ENCODE results near the gene BIN1.
"Not testable (repeated sequence)": the region's sequence is repeated elsewhere in the genome, so short reads cannot be mapped to it uniquely, and the experiment has no call there.

The BIN1 gene

GRCh38 chr2:127029350-127030051 is 77.5 kb downstream of the BIN1 start:
- Histone ChIP-seq H3K4me1 (ENCODE audit: control insufficient read depth, low read depth, low read length) (peaks cover 4% of the 10 kb centered on the region), H3K27ac (ENCODE audit: low read length) (no peak overlapping the region), H3K27me3 (ENCODE audit: control insufficient read depth, insufficient read depth, low read length) (no peaks in the 10 kb centered on the region), H3K9me3 (ENCODE audit: control insufficient read depth, low read depth, low read length) (no peaks in the 10 kb centered on the region), H3K4me3 (ENCODE audit: low read length) (no peak overlapping the region), H3K36me3 (ENCODE audit: control insufficient read depth, low read depth, low read length) (no peaks in the 10 kb centered on the region), H3K9ac (ENCODE audit: low read length) (no peak overlapping the region)

DNA sequence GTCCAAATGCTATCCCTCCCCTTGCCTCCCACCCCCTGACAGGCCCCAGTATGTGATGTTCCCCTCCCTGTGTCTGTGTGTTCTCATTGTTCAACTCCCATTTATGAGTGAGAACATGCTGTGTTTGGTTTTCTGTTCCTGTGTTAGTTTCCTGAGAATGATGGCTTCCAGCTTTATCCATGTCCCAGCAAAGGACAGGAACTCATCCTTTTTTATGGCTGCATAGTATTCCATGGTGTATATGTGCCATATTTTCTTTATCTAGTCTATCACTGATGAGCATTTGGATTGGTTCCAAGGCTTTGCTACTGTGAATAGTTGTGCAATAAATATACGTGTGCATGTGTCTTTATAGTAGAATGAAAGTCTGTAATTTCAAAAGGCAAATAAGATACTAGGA is 78.2 kb downstream of the BIN1 start:
- H3K4me1 ChIP-seq (ENCODE audit: control insufficient read depth, low read depth, low read length); H3K9me3 ChIP-seq (ENCODE audit: control insufficient read depth, low read depth, low read length); H3K27me3 ChIP-seq (ENCODE audit: control insufficient read depth, insufficient read depth, low read length); H3K4me3 ChIP-seq (ENCODE audit: low read length); H3K36me3 ChIP-seq (ENCODE audit: control insufficient read depth, low read depth, low read length); H3K9ac ChIP-seq (ENCODE audit: low read length); H3K27ac ChIP-seq (ENCODE audit: low read length): not testable (repeated sequence)

DNA sequence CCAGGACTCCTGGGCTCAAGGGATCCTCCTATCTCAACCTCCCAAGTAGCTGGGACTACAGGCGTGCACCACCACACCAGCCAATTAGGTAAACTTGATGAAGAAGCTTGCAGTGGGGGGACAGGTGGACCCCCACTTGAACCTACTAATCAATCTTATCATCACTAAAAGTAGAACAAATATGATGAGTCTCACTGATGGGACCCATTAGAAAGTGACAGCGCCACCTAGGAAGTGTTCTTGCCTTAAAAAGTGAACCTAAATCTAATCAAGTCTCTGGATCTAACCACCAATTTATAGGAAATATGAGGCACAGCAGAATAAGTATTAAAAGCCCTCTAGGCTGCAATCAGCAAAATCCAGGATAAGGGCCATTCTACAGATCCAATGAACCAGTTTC is 79.2 kb downstream of the BIN1 start:
- Histone ChIP-seq H3K9me3 (ENCODE audit: control insufficient read depth, low read depth, low read length) (no peaks in the 10 kb centered on the region), H3K36me3 (ENCODE audit: control insufficient read depth, low read depth, low read length) (no peaks in the 10 kb centered on the region), H3K4me3 (ENCODE audit: low read length) (no peak overlapping the region), H3K4me1 (ENCODE audit: control insufficient read depth, low read depth, low read length) (peaks cover 6% of the 10 kb centered on the region), H3K27me3 (ENCODE audit: control insufficient read depth, insufficient read depth, low read length) (no peaks in the 10 kb centered on the region), H3K27ac (ENCODE audit: low read length) (no peak overlapping the region), H3K9ac (ENCODE audit: low read length) (no peak overlapping the region)

GRCh38 chr2:127025359-127026166 is 81.4 kb downstream of the BIN1 start:
- no peaks in the 10 kb centered on the region for H3K36me3 ChIP-seq (ENCODE audit: control insufficient read depth, low read depth, low read length)

DNA sequence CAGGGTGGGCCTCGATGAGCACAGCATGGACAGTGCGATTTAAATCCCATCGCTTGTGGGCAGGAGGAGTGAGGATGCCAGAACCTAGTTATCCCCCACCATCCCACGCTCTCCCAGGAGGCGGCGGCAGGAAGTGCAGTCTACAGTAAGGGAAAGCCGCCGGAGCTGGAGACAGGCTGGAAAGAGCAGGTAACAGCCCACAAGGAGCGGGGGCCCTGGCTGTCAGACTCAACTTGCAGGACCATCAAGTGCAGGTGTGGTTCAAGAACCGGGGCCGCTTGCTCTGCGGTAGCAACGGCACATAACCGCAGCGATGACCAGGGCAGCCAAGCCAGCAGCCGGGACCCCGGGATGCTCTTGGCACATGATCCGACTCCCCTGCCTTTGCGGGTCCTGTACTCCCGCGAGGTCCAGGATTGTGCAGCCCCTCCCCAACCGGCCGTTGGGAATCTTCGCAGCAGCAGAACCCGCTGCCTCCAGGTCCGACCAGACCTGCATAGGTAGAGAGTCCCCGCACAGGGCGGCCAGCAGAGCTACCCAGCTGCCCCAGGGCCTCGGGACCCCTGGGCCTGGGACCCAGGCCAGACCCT is 82.1 kb downstream of the BIN1 start:
- Histone ChIP-seq H3K4me3 (ENCODE audit: low read length) (peak overlapping the region; percentile 76), H3K27me3 (ENCODE audit: control insufficient read depth, insufficient read depth, low read length) (no peaks in the 10 kb centered on the region)

More at GRCh38 chr2:127025359-127026166, 81.4 kb downstream of the BIN1 start:
- peak overlapping the region; percentile 76 for H3K4me3 ChIP-seq (ENCODE audit: low read length)
- H3K4me1 ChIP-seq (ENCODE audit: control insufficient read depth, low read depth, low read length) = peaks cover 6% of the 10 kb centered on the region
- H3K9me3 ChIP-seq (ENCODE audit: control insufficient read depth, low read depth, low read length) = no peaks in the 10 kb centered on the region
- peak overlapping the region; percentile 41 for H3K9ac ChIP-seq (ENCODE audit: low read length)
- H3K27me3 ChIP-seq (ENCODE audit: control insufficient read depth, insufficient read depth, low read length) = no peaks in the 10 kb centered on the region
- no peak overlapping the region for H3K27ac ChIP-seq (ENCODE audit: low read length)

DNA sequence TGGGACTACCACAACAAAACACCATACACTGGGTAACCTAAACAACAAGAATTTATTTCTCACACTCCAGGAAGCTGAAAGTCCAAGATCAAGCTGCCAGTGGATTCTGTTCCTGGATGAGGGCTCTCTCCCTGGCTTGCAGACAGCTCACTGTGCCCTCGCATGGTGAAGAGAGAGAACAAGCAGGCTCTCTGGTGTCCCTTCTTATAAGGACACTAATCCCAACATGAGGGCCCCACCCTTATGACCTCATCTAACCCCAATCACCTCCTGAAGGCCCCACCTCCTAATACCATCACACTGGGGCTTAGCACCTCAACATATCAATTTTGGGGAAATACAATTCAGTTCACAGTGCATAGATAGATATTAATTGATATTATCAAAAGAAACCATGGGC is 83.5 kb downstream of the BIN1 start:
- Histone ChIP-seq H3K9ac (ENCODE audit: low read length) (no peak overlapping the region), H3K4me1 (ENCODE audit: control insufficient read depth, low read depth, low read length) (peaks cover 6% of the 10 kb centered on the region), H3K27me3 (ENCODE audit: control insufficient read depth, insufficient read depth, low read length) (no peaks in the 10 kb centered on the region), H3K9me3 (ENCODE audit: control insufficient read depth, low read depth, low read length) (no peaks in the 10 kb centered on the region), H3K27ac (ENCODE audit: low read length) (no peak overlapping the region), H3K4me3 (ENCODE audit: low read length) (no peak overlapping the region), H3K36me3 (ENCODE audit: control insufficient read depth, low read depth, low read length) (no peaks in the 10 kb centered on the region)

More for the DNA sequence above, 82.1 kb downstream of the BIN1 start:
- H3K36me3 ChIP-seq (ENCODE audit: control insufficient read depth, low read depth, low read length) = no peaks in the 10 kb centered on the region
- H3K27ac ChIP-seq (ENCODE audit: low read length) = no peak overlapping the region
- peaks cover 6% of the 10 kb centered on the region for H3K4me1 ChIP-seq (ENCODE audit: control insufficient read depth, low read depth, low read length)
- peak overlapping the region; percentile 41 for H3K9ac ChIP-seq (ENCODE audit: low read length)
- no peaks in the 10 kb centered on the region for H3K9me3 ChIP-seq (ENCODE audit: control insufficient read depth, low read depth, low read length)

- Histone ChIP-seq H3K9me3 (ENCODE audit: control insufficient read depth, low read depth, low read length) (no peaks in the 10 kb centered on the region), H3K4me3 (ENCODE audit: low read length) (no peak overlapping the region), H3K4me1 (ENCODE audit: control insufficient read depth, low read depth, low read length) (peaks cover 6% of the 10 kb centered on the region), H3K27me3 (ENCODE audit: control insufficient read depth, insufficient read depth, low read length) (no peaks in the 10 kb centered on the region), H3K27ac (ENCODE audit: low read length) (no peak overlapping the region), H3K9ac (ENCODE audit: low read length) (no peak overlapping the region), H3K36me3 (ENCODE audit: control insufficient read depth, low read depth, low read length) (no peaks in the 10 kb centered on the region)
These were observed 84.1 kb downstream of the BIN1 start for GRCh38 chr2:127022817-127023216.

GRCh38 chr2:127020536-127020935 is 86.4 kb downstream of the BIN1 start:
- Histone ChIP-seq H3K9ac (ENCODE audit: low read length) (no peak overlapping the region), H3K27me3 (ENCODE audit: control insufficient read depth, insufficient read depth, low read length) (no peaks in the 10 kb centered on the region), H3K4me3 (ENCODE audit: low read length) (no peak overlapping the region), H3K4me1 (ENCODE audit: control insufficient read depth, low read depth, low read length) (peaks cover 4% of the 10 kb centered on the region), H3K27ac (ENCODE audit: low read length) (no peak overlapping the region), H3K9me3 (ENCODE audit: control insufficient read depth, low read depth, low read length) (no peaks in the 10 kb centered on the region), H3K36me3 (ENCODE audit: control insufficient read depth, low read depth, low read length) (no peaks in the 10 kb centered on the region)

DNA sequence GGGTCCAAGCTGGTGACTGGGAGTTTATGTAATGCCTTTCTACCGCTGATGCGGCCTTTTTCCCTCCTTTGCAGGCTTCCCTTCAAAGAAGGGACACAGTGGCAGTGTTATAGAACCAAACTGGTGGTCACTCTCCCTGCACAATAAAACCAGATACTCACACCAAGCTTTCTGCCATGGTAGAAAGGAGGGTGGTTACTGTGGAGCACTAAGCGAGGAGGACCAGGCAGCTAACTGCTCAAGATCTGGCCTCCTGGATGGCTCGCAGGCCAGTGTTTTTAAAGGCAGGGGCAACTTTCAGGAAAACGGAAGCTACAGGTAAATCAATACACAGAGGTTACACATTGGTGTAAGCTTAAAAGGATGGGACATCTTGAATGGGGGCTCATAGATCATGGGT is 89.4 kb downstream of the BIN1 start:
- no peak overlapping the region for H3K27ac ChIP-seq (ENCODE audit: low read length)
- no peaks in the 10 kb centered on the region for H3K4me1 ChIP-seq (ENCODE audit: control insufficient read depth, low read depth, low read length)
- H3K9me3 ChIP-seq (ENCODE audit: control insufficient read depth, low read depth, low read length) = no peaks in the 10 kb centered on the region
- H3K36me3 ChIP-seq (ENCODE audit: control insufficient read depth, low read depth, low read length) = no peaks in the 10 kb centered on the region
- no peaks in the 10 kb centered on the region for H3K27me3 ChIP-seq (ENCODE audit: control insufficient read depth, insufficient read depth, low read length)
- no peak overlapping the region for H3K9ac ChIP-seq (ENCODE audit: low read length)
- no peak overlapping the region for H3K4me3 ChIP-seq (ENCODE audit: low read length)

DNA sequence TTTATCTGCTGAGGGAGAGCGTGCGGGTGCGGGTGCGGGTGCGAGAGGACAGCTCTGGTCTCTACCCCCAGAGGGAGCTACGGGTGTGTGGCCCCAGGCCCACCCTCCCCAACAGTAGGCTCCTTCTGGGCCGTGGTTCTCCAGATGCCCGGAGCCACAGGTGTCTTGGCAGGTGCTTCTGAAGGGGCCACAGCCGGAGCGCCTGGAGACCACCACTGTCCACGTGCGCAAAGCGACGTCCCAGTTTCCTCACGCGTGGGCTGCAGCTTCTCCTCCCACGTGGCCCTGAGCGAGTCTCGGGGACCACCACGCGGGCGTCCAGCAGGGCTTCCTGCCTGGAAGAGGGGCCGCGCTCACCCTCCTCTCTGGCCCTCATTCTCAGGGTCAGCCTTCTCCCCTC is 90.6 kb downstream of the BIN1 start:
- H3K4me1 ChIP-seq (ENCODE audit: control insufficient read depth, low read depth, low read length) = no peaks in the 10 kb centered on the region
- H3K36me3 ChIP-seq (ENCODE audit: control insufficient read depth, low read depth, low read length) = no peaks in the 10 kb centered on the region
- no peaks in the 10 kb centered on the region for H3K27me3 ChIP-seq (ENCODE audit: control insufficient read depth, insufficient read depth, low read length)
- H3K9me3 ChIP-seq (ENCODE audit: control insufficient read depth, low read depth, low read length) = no peaks in the 10 kb centered on the region
- H3K9ac ChIP-seq (ENCODE audit: low read length) = no peak overlapping the region
- no peak overlapping the region for H3K27ac ChIP-seq (ENCODE audit: low read length)
- no peak overlapping the region for H3K4me3 ChIP-seq (ENCODE audit: low read length)

DNA sequence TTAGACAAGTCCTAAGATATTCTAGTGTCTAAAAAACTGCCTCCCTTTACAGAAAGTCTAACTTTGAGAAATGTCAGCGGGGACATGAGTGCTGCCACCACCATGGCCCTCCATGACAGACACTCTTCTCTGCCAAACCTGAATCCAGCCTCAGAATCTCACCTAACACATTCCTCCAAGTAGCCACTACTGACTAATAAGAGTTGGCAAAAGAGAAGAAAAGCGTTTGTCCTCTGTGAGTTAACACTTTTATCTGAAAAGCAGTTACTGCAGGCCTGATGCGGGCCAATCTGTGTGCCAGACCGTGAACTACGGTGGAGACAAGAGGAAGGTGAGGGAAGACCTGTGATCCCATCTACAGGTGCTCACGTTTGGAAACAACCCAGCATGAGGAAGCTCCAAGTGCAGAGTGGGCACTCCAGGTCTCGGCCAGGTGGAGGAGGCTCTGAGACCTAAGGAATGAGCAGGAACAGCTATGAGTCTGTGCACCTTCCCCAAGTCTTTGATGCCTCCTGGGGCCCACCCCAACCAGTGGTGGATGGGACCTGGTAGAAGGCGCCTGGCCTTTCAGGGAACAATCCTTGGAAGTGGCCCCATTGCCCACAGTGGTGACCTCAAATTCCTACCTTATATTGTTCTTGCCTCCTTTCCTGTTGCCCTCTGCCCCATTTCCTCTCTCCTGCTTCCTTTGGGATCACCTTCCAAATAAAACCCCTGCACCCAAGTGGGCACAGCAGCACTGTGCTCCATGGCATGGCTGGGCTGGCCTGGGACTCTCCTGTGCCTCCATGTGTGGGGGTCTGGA is 91.6 kb downstream of the BIN1 start:
- H3K27me3 ChIP-seq (ENCODE audit: control insufficient read depth, insufficient read depth, low read length) = no peaks in the 10 kb centered on the region
- no peak overlapping the region for H3K27ac ChIP-seq (ENCODE audit: low read length)

More for the DNA sequence above, 91.6 kb downstream of the BIN1 start:
- Histone ChIP-seq H3K9me3 (ENCODE audit: control insufficient read depth, low read depth, low read length) (no peaks in the 10 kb centered on the region), H3K4me1 (ENCODE audit: control insufficient read depth, low read depth, low read length) (no peaks in the 10 kb centered on the region), H3K36me3 (ENCODE audit: control insufficient read depth, low read depth, low read length) (no peaks in the 10 kb centered on the region), H3K4me3 (ENCODE audit: low read length) (no peak overlapping the region), H3K9ac (ENCODE audit: low read length) (no peak overlapping the region)

Measured in iPS-18a (cell line).